ENCODE results near the gene REEP1. TPM values are rescaled to one million over a fixed set of nuclear protein-coding genes. Genes with fewer than 3 reads are reported as not detected.

REEP1 gene
- total and polyA plus RNA-seq, 2 of the 13 experiments (the other 11 are each of a cell fraction or from before 2014, with no cell fraction given): 0.27 TPM; not detected in 1

DNA sequence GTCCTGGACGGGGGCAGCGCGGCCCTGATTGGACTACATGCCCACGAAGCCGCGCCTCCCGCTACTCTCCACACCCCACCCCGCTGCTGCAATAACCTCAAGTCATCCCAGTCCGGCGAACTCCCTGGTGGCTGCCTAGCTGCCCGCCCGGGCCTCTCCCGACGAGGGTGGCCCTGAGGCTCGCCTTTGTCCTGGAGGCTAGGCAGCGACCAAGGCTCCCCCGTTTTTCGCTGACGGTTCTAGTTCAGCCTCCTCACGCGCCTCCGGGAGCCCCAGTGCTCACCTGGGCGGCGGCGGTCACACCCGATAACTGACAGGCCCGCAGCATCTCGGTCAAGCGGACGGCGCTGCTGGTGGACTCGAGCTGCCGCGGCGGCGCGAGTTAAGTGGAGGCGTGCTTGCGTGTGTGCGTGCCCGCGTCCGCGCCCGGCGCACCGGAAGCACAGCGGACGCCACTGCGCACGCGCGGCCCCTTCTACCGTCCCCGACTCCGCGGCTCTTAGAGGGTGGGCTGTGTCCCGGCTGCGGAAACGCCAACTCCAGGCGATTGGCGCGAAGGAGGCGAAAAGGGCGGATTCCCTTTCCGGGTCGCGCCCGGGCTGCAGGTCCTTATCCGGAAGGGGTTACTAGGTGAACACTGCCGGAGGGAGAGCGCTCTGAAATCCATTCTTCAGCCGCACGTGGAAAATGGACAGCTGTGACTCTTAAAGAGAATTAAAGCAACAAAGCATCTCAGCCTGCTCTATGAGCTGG, 142.2 kb downstream of the REEP1 start, which contains the start of gene IMMT (continued):
- TF ChIP-seq KDM5A (IDR thresholded peaks at IDR 0.05; ENCODE audit: borderline replicate concordance, low read length): peak; percentile 86; the same call in 1 of the 2 replicates
- no peak; the same call in 1 of the 2 replicates for TF ChIP-seq PCBP1 (IDR thresholded peaks at IDR 0.05; ENCODE audit: borderline replicate concordance, low read depth, low read length)
- no peak for TF ChIP-seq ATRX (CRISPR knock-in tag; IDR thresholded peaks at IDR 0.05; ENCODE audit: borderline replicate concordance)
- TF ChIP-seq ZNF619 (CRISPR knock-in tag; IDR thresholded peaks at IDR 0.05): peak; percentile 93
- peak; percentile 81 for TF ChIP-seq ELF3 (CRISPR knock-in tag; IDR thresholded peaks at IDR 0.05)
- TF ChIP-seq, protein P1, sequence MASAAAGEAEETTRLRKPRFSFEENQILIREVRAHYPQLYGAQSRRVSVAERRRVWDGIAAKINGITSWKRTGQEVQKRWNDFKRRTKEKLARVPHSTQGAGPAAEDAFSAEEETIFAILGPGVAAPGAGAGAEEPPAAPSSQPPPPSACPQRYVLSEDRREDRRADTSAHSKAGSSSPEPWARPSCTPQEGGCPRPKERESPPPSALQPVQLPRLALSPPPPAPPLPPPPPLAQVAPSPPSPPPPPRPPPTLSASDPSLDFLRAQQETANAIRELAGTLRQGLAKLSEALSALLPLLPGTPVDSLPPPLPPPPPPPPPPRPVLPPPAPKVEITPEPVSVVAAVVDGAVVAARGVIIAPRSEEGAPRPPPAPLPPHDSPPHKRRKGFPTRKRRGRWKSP (CRISPR knock-in tag; IDR thresholded peaks at IDR 0.05): peak; percentile 91
- TF ChIP-seq ZNF484 (CRISPR knock-in tag; IDR thresholded peaks at IDR 0.05; ENCODE audit: borderline replicate concordance, low read depth): no peak
- TF ChIP-seq FOXM1 (CRISPR knock-in tag; IDR thresholded peaks at IDR 0.05): peak; percentile 45; the same call in 1 of the 2 replicates
- TF ChIP-seq, protein P2, sequence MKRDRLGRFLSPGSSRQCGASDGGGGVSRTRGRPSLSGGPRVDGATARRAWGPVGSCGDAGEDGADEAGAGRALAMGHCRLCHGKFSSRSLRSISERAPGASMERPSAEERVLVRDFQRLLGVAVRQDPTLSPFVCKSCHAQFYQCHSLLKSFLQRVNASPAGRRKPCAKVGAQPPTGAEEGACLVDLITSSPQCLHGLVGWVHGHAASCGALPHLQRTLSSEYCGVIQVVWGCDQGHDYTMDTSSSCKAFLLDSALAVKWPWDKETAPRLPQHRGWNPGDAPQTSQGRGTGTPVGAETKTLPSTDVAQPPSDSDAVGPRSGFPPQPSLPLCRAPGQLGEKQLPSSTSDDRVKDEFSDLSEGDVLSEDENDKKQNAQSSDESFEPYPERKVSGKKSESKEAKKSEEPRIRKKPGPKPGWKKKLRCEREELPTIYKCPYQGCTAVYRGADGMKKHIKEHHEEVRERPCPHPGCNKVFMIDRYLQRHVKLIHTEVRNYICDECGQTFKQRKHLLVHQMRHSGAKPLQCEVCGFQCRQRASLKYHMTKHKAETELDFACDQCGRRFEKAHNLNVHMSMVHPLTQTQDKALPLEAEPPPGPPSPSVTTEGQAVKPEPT (CRISPR knock-in tag; IDR thresholded peaks at IDR 0.05; ENCODE audit: low read depth): peak; percentile 74
- TF ChIP-seq ZNF772 (CRISPR knock-in tag; IDR thresholded peaks at IDR 0.05): peak; percentile 100
- TF ChIP-seq, protein P3, sequence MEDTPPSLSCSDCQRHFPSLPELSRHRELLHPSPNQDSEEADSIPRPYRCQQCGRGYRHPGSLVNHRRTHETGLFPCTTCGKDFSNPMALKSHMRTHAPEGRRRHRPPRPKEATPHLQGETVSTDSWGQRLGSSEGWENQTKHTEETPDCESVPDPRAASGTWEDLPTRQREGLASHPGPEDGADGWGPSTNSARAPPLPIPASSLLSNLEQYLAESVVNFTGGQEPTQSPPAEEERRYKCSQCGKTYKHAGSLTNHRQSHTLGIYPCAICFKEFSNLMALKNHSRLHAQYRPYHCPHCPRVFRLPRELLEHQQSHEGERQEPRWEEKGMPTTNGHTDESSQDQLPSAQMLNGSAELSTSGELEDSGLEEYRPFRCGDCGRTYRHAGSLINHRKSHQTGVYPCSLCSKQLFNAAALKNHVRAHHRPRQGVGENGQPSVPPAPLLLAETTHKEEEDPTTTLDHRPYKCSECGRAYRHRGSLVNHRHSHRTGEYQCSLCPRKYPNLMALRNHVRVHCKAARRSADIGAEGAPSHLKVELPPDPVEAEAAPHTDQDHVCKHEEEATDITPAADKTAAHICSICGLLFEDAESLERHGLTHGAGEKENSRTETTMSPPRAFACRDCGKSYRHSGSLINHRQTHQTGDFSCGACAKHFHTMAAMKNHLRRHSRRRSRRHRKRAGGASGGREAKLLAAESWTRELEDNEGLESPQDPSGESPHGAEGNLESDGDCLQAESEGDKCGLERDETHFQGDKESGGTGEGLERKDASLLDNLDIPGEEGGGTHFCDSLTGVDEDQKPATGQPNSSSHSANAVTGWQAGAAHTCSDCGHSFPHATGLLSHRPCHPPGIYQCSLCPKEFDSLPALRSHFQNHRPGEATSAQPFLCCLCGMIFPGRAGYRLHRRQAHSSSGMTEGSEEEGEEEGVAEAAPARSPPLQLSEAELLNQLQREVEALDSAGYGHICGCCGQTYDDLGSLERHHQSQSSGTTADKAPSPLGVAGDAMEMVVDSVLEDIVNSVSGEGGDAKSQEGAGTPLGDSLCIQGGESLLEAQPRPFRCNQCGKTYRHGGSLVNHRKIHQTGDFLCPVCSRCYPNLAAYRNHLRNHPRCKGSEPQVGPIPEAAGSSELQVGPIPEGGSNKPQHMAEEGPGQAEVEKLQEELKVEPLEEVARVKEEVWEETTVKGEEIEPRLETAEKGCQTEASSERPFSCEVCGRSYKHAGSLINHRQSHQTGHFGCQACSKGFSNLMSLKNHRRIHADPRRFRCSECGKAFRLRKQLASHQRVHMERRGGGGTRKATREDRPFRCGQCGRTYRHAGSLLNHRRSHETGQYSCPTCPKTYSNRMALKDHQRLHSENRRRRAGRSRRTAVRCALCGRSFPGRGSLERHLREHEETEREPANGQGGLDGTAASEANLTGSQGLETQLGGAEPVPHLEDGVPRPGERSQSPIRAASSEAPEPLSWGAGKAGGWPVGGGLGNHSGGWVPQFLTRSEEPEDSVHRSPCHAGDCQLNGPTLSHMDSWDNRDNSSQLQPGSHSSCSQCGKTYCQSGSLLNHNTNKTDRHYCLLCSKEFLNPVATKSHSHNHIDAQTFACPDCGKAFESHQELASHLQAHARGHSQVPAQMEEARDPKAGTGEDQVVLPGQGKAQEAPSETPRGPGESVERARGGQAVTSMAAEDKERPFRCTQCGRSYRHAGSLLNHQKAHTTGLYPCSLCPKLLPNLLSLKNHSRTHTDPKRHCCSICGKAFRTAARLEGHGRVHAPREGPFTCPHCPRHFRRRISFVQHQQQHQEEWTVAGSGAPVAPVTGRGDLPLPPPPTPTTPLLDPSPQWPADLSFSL (CRISPR knock-in tag; IDR thresholded peaks at IDR 0.05): no peak
- TF ChIP-seq ZNF33B (CRISPR knock-in tag; IDR thresholded peaks at IDR 0.05): peak; percentile 94
- peak; percentile 76 for TF ChIP-seq ISL2 (CRISPR knock-in tag; IDR thresholded peaks at IDR 0.05)
- TF ChIP-seq FOSL1 (CRISPR knock-in tag; IDR thresholded peaks at IDR 0.05; ENCODE audit: borderline replicate concordance): no peak
- peak; percentile 79; the same call in 1 of the 2 replicates for TF ChIP-seq ARNTL (CRISPR knock-in tag; IDR thresholded peaks at IDR 0.05)
- TF ChIP-seq SCMH1 (CRISPR knock-in tag; IDR thresholded peaks at IDR 0.05; ENCODE audit: borderline replicate concordance): no peak
- TF ChIP-seq ZNF468 (CRISPR knock-in tag; IDR thresholded peaks at IDR 0.05): peak; percentile 97
- TF ChIP-seq HNRNPUL1 (IDR thresholded peaks at IDR 0.05; ENCODE audit: low read depth, low read length): peak; percentile 78; the same call in 1 of the 2 replicates
